GM12878 (cell line): ENCODE results near the gene DESI2. TPM values are rescaled to one million over a fixed set of nuclear protein-coding genes. Genes with fewer than 3 reads are reported as not detected.

Experiments used
- ATAC-seq: fragments of 200-7000 bp; cut with Tn5 transposase; 3 replicates; pipeline ENCODE4 v1.9.1; 2020; ENCODE audit warnings: mild to moderate bottlenecking, moderate library complexity
- BruUV-seq: library from RNA; stranded (reverse); fragments of 400-500 nt; replicated peaks from 2 replicates; lab custom pipeline; 2021; lab: Mats Ljungman, UMichigan
- CTCF ChIA-PET: fragments of 300-600 bp; sonication (Branson Sonifier 250); formaldehyde crosslinking; extraction: SDS; loops from one replicate; lab custom pipeline; 2021; ENCODE audit warnings: inconsistent platforms; lab: Yijun Ruan, JAX
- POLR2A ChIA-PET: fragments of 350-600 bp; formaldehyde crosslinking; extraction: SDS; loops from one replicate; lab custom pipeline; 2021; ENCODE audit warnings: inconsistent platforms; lab: Charles Lee
- RAD21 ChIA-PET: fragments of 300-600 bp; sonication (Branson Sonifier 250); formaldehyde crosslinking; loops from one replicate; lab custom pipeline; 2023; ENCODE audit warnings: antibody characterized with exemption; ENCODE audit not compliant: unreplicated experiment; lab: Charles Lee
- SMC1A ChIA-PET: fragments of 300-600 bp; sonication (Branson Sonifier 250); formaldehyde crosslinking; loops from one replicate; lab custom pipeline; 2023; ENCODE audit not compliant: unreplicated experiment, uncharacterized antibody; lab: Charles Lee
- DNase-seq: peaks from one replicate; pipeline ENCODE4 v3.0.0-alpha.2; 2011; ENCODE audit warnings: low read depth, low spot score
- FAIRE-seq: peaks from 3 replicates; lab custom pipeline; 2011; peaks lifted over from hg19 to GRCh38; lab: Jason Lieb, UNC
- H2AFZ ChIP-seq: 2 replicates; pipeline ENCODE4 v1.6.0; 2011; ENCODE audit warnings: low read depth, low read length, control low read depth; ENCODE audit not compliant: control insufficient read depth
- H3K27ac ChIP-seq: 2 replicates; pipeline ENCODE4 v1.5.1; 2011; ENCODE audit warnings: control low read depth; ENCODE audit not compliant: control insufficient read depth, insufficient read depth
- H3K27me3 ChIP-seq, 2 experiments: replicated peaks in 1 of 2; 2 replicates each; pipeline versions ENCODE4 v1.6.0 to v1.6.1; 2011; ENCODE audit warnings: low read length in 1 of 2; ENCODE audit not compliant: control insufficient read depth in 2 of 2, insufficient read depth in 2 of 2
- H3K36me3 ChIP-seq, 2 experiments: 2 replicates each; pipeline ENCODE4 v1.5.1; 2011; ENCODE audit warnings: low read length in 1 of 2; ENCODE audit not compliant: control insufficient read depth in 2 of 2, insufficient read depth in 2 of 2
- H3K4me1 ChIP-seq: 2 replicates; pipeline ENCODE4 v1.6.1; 2011; ENCODE audit warnings: mild to moderate bottlenecking, low read length, moderate library complexity, mixed read lengths; ENCODE audit not compliant: control insufficient read depth, insufficient read depth
- H3K4me2 ChIP-seq: 2 replicates; pipeline ENCODE4 v1.6.0; 2011; ENCODE audit warnings: control low read depth; ENCODE audit not compliant: control insufficient read depth, insufficient read depth
- H3K4me3 ChIP-seq: fragments of 200-600 bp; sonication (generic); 2 replicates; pipeline ENCODE4 v1.5.1; 2016
- H3K79me2 ChIP-seq: 2 replicates; pipeline ENCODE4 v1.6.0; 2011; ENCODE audit warnings: low read length; ENCODE audit not compliant: control insufficient read depth, insufficient read depth
- H3K9ac ChIP-seq: 2 replicates; pipeline ENCODE4 v1.8.0; 2011; ENCODE audit warnings: low read length, control low read depth, mixed read lengths; ENCODE audit not compliant: control insufficient read depth, insufficient read depth
- H3K9me3 ChIP-seq: replicated peaks from 3 replicates; pipeline ENCODE4 v1.5.1; 2011; ENCODE audit warnings: mild to moderate bottlenecking, low read length; ENCODE audit not compliant: control insufficient read depth, insufficient read depth
- H4K20me1 ChIP-seq: 2 replicates; pipeline ENCODE4 v1.6.0; 2011; ENCODE audit not compliant: control insufficient read depth, insufficient read depth
- CREB1 ChIP-seq: IDR thresholded peaks from 2 replicates; pipeline ENCODE4 v1.6.1; 2012; ENCODE audit warnings: low read depth, mild to moderate bottlenecking, inconsistent platforms
- FOXK2 ChIP-seq: fragments of 450-650 bp; IDR thresholded peaks from 2 replicates; pipeline ENCODE4 v1.6.1; 2017; ENCODE audit warnings: mild to moderate bottlenecking, moderate library complexity
- MTA3 ChIP-seq: IDR thresholded peaks from 2 replicates; pipeline ENCODE4 v1.6.1; 2012; ENCODE audit warnings: low read length, inconsistent platforms, borderline replicate concordance
- NR2C2 ChIP-seq: IDR thresholded peaks from 2 replicates; pipeline ENCODE4 v1.6.1; 2011; ENCODE audit warnings: borderline replicate concordance, low read depth; ENCODE audit not compliant: control insufficient read depth, insufficient read length
- POLR2AphosphoS2 ChIP-seq: IDR thresholded peaks from 2 replicates; pipeline ENCODE4 v1.6.1; 2011; ENCODE audit warnings: low read depth, mild to moderate bottlenecking, low read length, improper control_type of control experiment, moderate library complexity
- RBBP5 ChIP-seq: fragments of 200-600 bp; sonication (generic); conservative IDR thresholded peaks from 2 replicates; pipeline ENCODE4 v1.6.1; 2016
- REST ChIP-seq: IDR thresholded peaks from 2 replicates; pipeline ENCODE4 v1.6.1; 2012; ENCODE audit warnings: mild to moderate bottlenecking, low read depth, low read length
- ZBTB40 ChIP-seq: fragments of 450-650 bp; IDR thresholded peaks from 2 replicates; pipeline ENCODE4 v1.6.1; 2016; ENCODE audit warnings: mild to moderate bottlenecking, moderate library complexity, borderline replicate concordance
- WGBS: methylation state at CpG from one replicate; pipeline ENCODE4 v1.1.6; 2016; ENCODE audit warnings: low lambda C conversion rate; ENCODE audit not compliant: insufficient replicate concordance, insufficient coverage; ENCODE audit errors: missing lambda C conversion rate; 5-methylcytosine and 5-hydroxymethylcytosine counted together
- in situ Hi-C: fragments of 300-500 bp; cut with MboI; formaldehyde crosslinking; loops from 9 replicates; pipeline ENCODE4 v1.14.3; 2018; ENCODE audit warnings: mixed read lengths
- intact Hi-C: fragments of 100-400 bp; cut with micrococcal nuclease; formaldehyde crosslinking; loops from one replicate; pipeline ENCODE4 v1.14.2; 2022; ENCODE audit not compliant: unreplicated experiment
- polyA plus RNA-seq, 11 experiments: library from polyadenylated mRNA; depleted of rRNA in 4 of 11; unstranded in 6 of 11; stranded (reverse) in 5 of 11; fragments of >200 nt; fragmentation: Nextera tagmentation in 4 of 11; fragmentation: Illumina TruSeq in 1 of 11; extraction: Ambion mirVana in 4 of 11; extraction: Trizol in 1 of 11; gene quantifications; 1 replicate in 1 of 11; 2 replicates in 10 of 11; pipeline versions ENCODE4 v1.2.1 to v1.2.3, GENCODE V29; 2011 to 2016; ENCODE audit warnings: inconsistent platforms in 2 of 11, missing spikeins in 2 of 11, low read depth in 1 of 11
- total RNA-seq, 4 experiments: library from RNA; depleted of rRNA in 3 of 4; stranded (reverse); fragments of >200 nt in 3 of 4; fragmentation: Illumina TruSeq in 1 of 4; extraction: Trizol in 1 of 4; gene quantifications; 2 replicates each; pipeline versions ENCODE4 v1.2.1 to v1.2.3, GENCODE V29; 2013 to 2021

Gene DESI2
- total and polyA plus RNA-seq, 10 of the 15 experiments (the other 5 are each of a cell fraction or from before 2014, with no cell fraction given): 6.2 to 21.5 (median 17.3) TPM

- Histone ChIP-seq H3K27ac (no peak overlapping the region), H4K20me1 (no peaks in the 10 kb centered on the region), H3K36me3 (no peaks in the 10 kb centered on the region; a peak in 1 of 4 replicates), H3K4me2 (no peak overlapping the region), H3K27me3 (no peaks in the 10 kb centered on the region), H3K4me3 (no peak overlapping the region), H3K79me2 (no peaks in the 10 kb centered on the region; the same call in 1 of the 2 replicates), H3K9me3 (no peaks in the 10 kb centered on the region), H3K4me1 (no peaks in the 10 kb centered on the region), H2AFZ (no peak overlapping the region), H3K9ac (no peak overlapping the region)
- WGBS: 98% methylated on average over 2 of the region's 2 CpGs
- ChIA-PET SMC1A (no interaction called here), POLR2A (no interaction called here), RAD21 (no interaction called here), CTCF (no interaction called here)
- DNase-seq (no peak), FAIRE-seq (no peak), ATAC-seq (no peak)
- BruUV-seq: no TSS peak
- TF ChIP-seq POLR2AphosphoS2 (no peak), FOXK2 (no peak)
- in situ Hi-C loops (no loop called here), intact Hi-C loops (no loop called here)
Measured at GRCh38 chr1:244667797-244668196, 14.9 kb downstream of the DESI2 start.

GRCh38 chr1:244672946-244673682, 20.2 kb downstream of the DESI2 start:
- Histone ChIP-seq H2AFZ (no peak overlapping the region), H4K20me1 (no peaks in the 10 kb centered on the region), H3K36me3 (no peaks in the 10 kb centered on the region; a peak in 1 of 4 replicates), H3K9me3 (no peaks in the 10 kb centered on the region), H3K9ac (no peak overlapping the region), H3K27me3 (no peaks in the 10 kb centered on the region), H3K4me1 (no peaks in the 10 kb centered on the region), H3K27ac (no peak overlapping the region), H3K4me3 (no peak overlapping the region), H3K79me2 (no peaks in the 10 kb centered on the region), H3K4me2 (no peak overlapping the region)
- WGBS: 75% methylated on average over 4 of the region's 4 CpGs
- no peak for FAIRE-seq
- ATAC-seq: no peak
- ChIA-PET SMC1A (no interaction called here), CTCF (no interaction called here), POLR2A (no interaction called here), RAD21 (no interaction called here)
- in situ Hi-C loops (no loop called here), intact Hi-C loops (no loop called here)
- BruUV-seq: no TSS peak
- DNase-seq: no peak
- TF ChIP-seq REST: no peak
- TF ChIP-seq NR2C2: no peak
- TF ChIP-seq ZBTB40: no peak
- TF ChIP-seq MTA3: no peak
- no peak for TF ChIP-seq RBBP5
- no peak for TF ChIP-seq CREB1
